A549 (cell line): Measurements from ENCODE around the gene RAET1L. TPM values are rescaled to one million over a fixed set of nuclear protein-coding genes. Genes with fewer than 3 reads are reported as not detected.

ENCODE experiments used
- ATAC-seq, 2 experiments: fragments of 200-7000 bp in 1 of 2; fragments of >200 bp in 1 of 2; cut with Nextera tagmentation in 1 of 2; cut with Tn5 transposase in 1 of 2; 3 replicates each; pipeline versions ENCODE4 v1.8.0 to v1.9.1; 2018 to 2020; ENCODE audit warnings: mild to moderate bottlenecking in 1 of 2, moderate library complexity in 1 of 2
- CTCF ChIA-PET: fragments of 300-600 bp; sonication (Branson Sonifier 250); formaldehyde crosslinking; extraction: SDS; loops from one replicate; lab custom pipeline; 2021; ENCODE audit warnings: antibody characterized with exemption, inconsistent platforms; lab: Yijun Ruan, JAX
- POLR2A ChIA-PET: fragments of 350-600 bp; formaldehyde crosslinking; extraction: SDS; loops from one replicate; lab custom pipeline; 2021; ENCODE audit warnings: antibody characterized with exemption, inconsistent platforms; lab: Yijun Ruan, JAX
- DNase-seq, 2 experiments: peaks; one replicate each; pipeline versions ENCODE4 v3.0.0 to v3.0.0-alpha.2; 2011 to 2016; ENCODE audit warnings: low read depth in 1 of 2, low spot score in 1 of 2
- FAIRE-seq: peaks from 2 replicates; lab custom pipeline; 2011; peaks lifted over from hg19 to GRCh38; lab: Jason Lieb, UNC
- H3K27ac ChIP-seq, 2 experiments: fragments of >200 bp; sonication (Bioruptor Twin); formaldehyde crosslinking; 3 replicates each; pipeline ENCODE4 v1.5.1; 2016 to 2017
- H3K4me1 ChIP-seq: fragments of >200 bp; sonication (Bioruptor Twin); formaldehyde crosslinking; 3 replicates; pipeline ENCODE4 v1.6.1; 2016
- H3K4me2 ChIP-seq: fragments of >200 bp; sonication (Bioruptor Twin); formaldehyde crosslinking; 3 replicates; pipeline ENCODE4 v1.6.1; 2016
- H3K4me3 ChIP-seq: fragments of >200 bp; sonication (Bioruptor Twin); formaldehyde crosslinking; 3 replicates; pipeline ENCODE4 v1.5.1; 2016
- H3K9me3 ChIP-seq: fragments of >200 bp; sonication (Bioruptor Twin); formaldehyde crosslinking; 3 replicates; pipeline ENCODE4 v1.6.1; 2016
- BHLHE40 ChIP-seq: IDR thresholded peaks from 2 replicates; pipeline ENCODE4 v1.6.1; 2012; ENCODE audit warnings: low read depth, low read length, inconsistent platforms
- CBX8 ChIP-seq: fragments of 200-600 bp; sonication (generic); IDR thresholded peaks from 2 replicates; pipeline ENCODE4 v1.6.1; 2016
- CHD2 ChIP-seq: fragments of 150-350 bp; IDR thresholded peaks from 2 replicates; pipeline ENCODE4 v1.6.1; 2014; ENCODE audit warnings: low read length; ENCODE audit not compliant: partially characterized antibody
- CHD4 ChIP-seq: fragments of 200-600 bp; sonication (generic); IDR thresholded peaks from 2 replicates; pipeline ENCODE4 v1.6.1; 2016; ENCODE audit warnings: antibody characterized with exemption, mild to moderate bottlenecking, borderline replicate concordance
- EHF ChIP-seq: fragments of 250-450 bp; sonication (Bioruptor Pico); IDR thresholded peaks from 2 replicates; pipeline ENCODE4 v1.5.0; 2020; ENCODE audit warnings: mild to moderate bottlenecking
- EHMT2 ChIP-seq: fragments of 200-600 bp; sonication (generic); IDR thresholded peaks from 2 replicates; pipeline ENCODE4 v1.6.1; 2016; ENCODE audit warnings: antibody characterized with exemption, low read depth, mild to moderate bottlenecking, moderate library complexity
- EP300 ChIP-seq, 2 experiments: fragments of >200 bp; sonication (Bioruptor Twin); formaldehyde crosslinking; IDR thresholded peaks; 2 replicates in 1 of 2; 3 replicates in 1 of 2; pipeline ENCODE4 v1.6.1; 2016 to 2017
- FOSB ChIP-seq: fragments of 250-450 bp; sonication (Bioruptor Pico); IDR thresholded peaks from 2 replicates; pipeline ENCODE4 v1.5.0; 2020; ENCODE audit warnings: mild to moderate bottlenecking, moderate library complexity
- FOSL2 ChIP-seq, 2 experiments: fragments of 450-650 bp in 1 of 2; fragments of >200 bp in 1 of 2; sonication (Bioruptor Twin) in 1 of 2; formaldehyde crosslinking; IDR thresholded peaks; 2 replicates each; pipeline versions ENCODE4 v1.5.0 to v1.6.1; 2016 to 2020; ENCODE audit warnings: mild to moderate bottlenecking in 1 of 2, moderate library complexity in 1 of 2
- HEYL ChIP-seq: fragments of 250-450 bp; sonication (Bioruptor Pico); IDR thresholded peaks from 2 replicates; pipeline ENCODE4 v1.8.0; 2021; ENCODE audit warnings: mild to moderate bottlenecking, moderate library complexity
- HOXB5 ChIP-seq: fragments of 250-450 bp; sonication (Bioruptor Pico); IDR thresholded peaks from 2 replicates; pipeline ENCODE4 v1.5.0; 2020; ENCODE audit warnings: mild to moderate bottlenecking, moderate library complexity
- JUN ChIP-seq, 2 experiments: fragments of >200 bp; sonication (Bioruptor Twin); formaldehyde crosslinking; IDR thresholded peaks; 2 replicates in 1 of 2; 3 replicates in 1 of 2; pipeline ENCODE4 v1.6.1; 2016 to 2017
- KDM5A ChIP-seq: fragments of 200-600 bp; sonication (generic); IDR thresholded peaks from 2 replicates; pipeline ENCODE4 v1.6.1; 2016; ENCODE audit warnings: antibody characterized with exemption, mild to moderate bottlenecking
- MAFK ChIP-seq: fragments of 450-650 bp; IDR thresholded peaks from 2 replicates; pipeline ENCODE4 v1.6.1; 2014; ENCODE audit not compliant: partially characterized antibody
- MAZ ChIP-seq: fragments of 150-350 bp; IDR thresholded peaks from 2 replicates; pipeline ENCODE4 v1.6.1; 2014; ENCODE audit warnings: antibody characterized with exemption, low read depth, low read length, borderline replicate concordance
- MYC ChIP-seq: IDR thresholded peaks from 2 replicates; pipeline ENCODE4 v1.6.1; 2012; ENCODE audit warnings: mild to moderate bottlenecking, inconsistent platforms, low read length, improper control_type of control experiment, borderline replicate concordance
- NPAS2 ChIP-seq: fragments of 250-450 bp; sonication (Bioruptor Pico); IDR thresholded peaks from 2 replicates; pipeline ENCODE4 v1.8.0; 2022; ENCODE audit warnings: mild to moderate bottlenecking, moderate library complexity, borderline replicate concordance
- PHF8 ChIP-seq: fragments of 200-600 bp; sonication (generic); IDR thresholded peaks from 2 replicates; pipeline ENCODE4 v1.6.1; 2016; ENCODE audit warnings: low read depth, mild to moderate bottlenecking, antibody characterized with exemption, moderate library complexity, borderline replicate concordance
- POLR2A ChIP-seq: IDR thresholded peaks from 2 replicates; pipeline ENCODE4 v1.6.1; 2012; ENCODE audit warnings: mild to moderate bottlenecking, low read length
- RCOR1 ChIP-seq: fragments of 150-350 bp; IDR thresholded peaks from 2 replicates; pipeline ENCODE4 v1.6.1; 2014; ENCODE audit warnings: antibody characterized with exemption, low read length, low read depth
- RFX5 ChIP-seq: fragments of 450-650 bp; IDR thresholded peaks from 2 replicates; pipeline ENCODE4 v1.7.1; 2014; ENCODE audit warnings: antibody characterized with exemption, mild to moderate bottlenecking, moderate library complexity
- RNF2 ChIP-seq: fragments of 200-600 bp; sonication (generic); IDR thresholded peaks from 2 replicates; pipeline ENCODE4 v1.6.1; 2016; ENCODE audit warnings: low read depth, mild to moderate bottlenecking, antibody characterized with exemption, moderate library complexity, borderline replicate concordance
- SMC3 ChIP-seq: fragments of >200 bp; sonication (Bioruptor Twin); formaldehyde crosslinking; IDR thresholded peaks from 3 replicates; pipeline ENCODE4 v1.6.1; 2018; ENCODE audit warnings: inconsistent platforms
- ZFP36 ChIP-seq: fragments of 450-650 bp; IDR thresholded peaks from 2 replicates; pipeline ENCODE4 v1.6.1; 2014; ENCODE audit warnings: borderline replicate concordance; ENCODE audit not compliant: partially characterized antibody
- ZNF302 ChIP-seq: fragments of 250-450 bp; sonication (Bioruptor Pico); IDR thresholded peaks from 2 replicates; pipeline ENCODE4 v1.9.0; 2021; ENCODE audit warnings: inconsistent platforms, mild to moderate bottlenecking, moderate library complexity
- WGBS: methylation state at CpG from one replicate; pipeline ENCODE4 v1.1.6; 2017; ENCODE audit errors: missing lambda C conversion rate; 5-methylcytosine and 5-hydroxymethylcytosine counted together
- polyA plus RNA-seq, 4 experiments: library from polyadenylated mRNA; depleted of rRNA in 3 of 4; stranded (reverse); fragments of >200 nt; fragmentation: RNase III in 1 of 4; extraction: RNeasy Plus Mini Kit Qiagen cat#74134 plus additional on column Dnase treatment in 1 of 4; gene quantifications; 2 replicates in 3 of 4; 3 replicates in 1 of 4; pipeline ENCODE4 v1.2.3, GENCODE V29; 2011 to 2017
- TF ChIP-seq, protein P1 (sequence below): fragments of >200 bp; sonication (Bioruptor Twin); formaldehyde crosslinking; IDR thresholded peaks from 2 replicates; pipeline ENCODE4 v1.6.1; 2016
- TF ChIP-seq, protein P2 (sequence below): fragments of 250-450 bp; sonication (Bioruptor Pico); IDR thresholded peaks from 2 replicates; pipeline ENCODE4 v1.5.0; 2020; ENCODE audit warnings: low read depth, mild to moderate bottlenecking, moderate library complexity
- TF ChIP-seq, protein P3 (sequence below): fragments of 450-650 bp; IDR thresholded peaks from 2 replicates; pipeline ENCODE4 v1.6.1; 2014; ENCODE audit warnings: antibody characterized with exemption
- TF ChIP-seq, protein P4 (sequence below): IDR thresholded peaks from 2 replicates; pipeline ENCODE4 v1.6.1; 2012; ENCODE audit warnings: low read depth, borderline replicate concordance
- TF ChIP-seq, protein P5 (sequence below): fragments of 250-450 bp; sonication (Bioruptor Pico); IDR thresholded peaks from 2 replicates; pipeline ENCODE4 v1.5.0; 2021; ENCODE audit warnings: mild to moderate bottlenecking, moderate library complexity, borderline replicate concordance

The RAET1L gene
- polyA plus RNA-seq, 2 of the 4 experiments (the other 2 are of a cell fraction): 0.22 TPM; not detected in 1

DNA sequence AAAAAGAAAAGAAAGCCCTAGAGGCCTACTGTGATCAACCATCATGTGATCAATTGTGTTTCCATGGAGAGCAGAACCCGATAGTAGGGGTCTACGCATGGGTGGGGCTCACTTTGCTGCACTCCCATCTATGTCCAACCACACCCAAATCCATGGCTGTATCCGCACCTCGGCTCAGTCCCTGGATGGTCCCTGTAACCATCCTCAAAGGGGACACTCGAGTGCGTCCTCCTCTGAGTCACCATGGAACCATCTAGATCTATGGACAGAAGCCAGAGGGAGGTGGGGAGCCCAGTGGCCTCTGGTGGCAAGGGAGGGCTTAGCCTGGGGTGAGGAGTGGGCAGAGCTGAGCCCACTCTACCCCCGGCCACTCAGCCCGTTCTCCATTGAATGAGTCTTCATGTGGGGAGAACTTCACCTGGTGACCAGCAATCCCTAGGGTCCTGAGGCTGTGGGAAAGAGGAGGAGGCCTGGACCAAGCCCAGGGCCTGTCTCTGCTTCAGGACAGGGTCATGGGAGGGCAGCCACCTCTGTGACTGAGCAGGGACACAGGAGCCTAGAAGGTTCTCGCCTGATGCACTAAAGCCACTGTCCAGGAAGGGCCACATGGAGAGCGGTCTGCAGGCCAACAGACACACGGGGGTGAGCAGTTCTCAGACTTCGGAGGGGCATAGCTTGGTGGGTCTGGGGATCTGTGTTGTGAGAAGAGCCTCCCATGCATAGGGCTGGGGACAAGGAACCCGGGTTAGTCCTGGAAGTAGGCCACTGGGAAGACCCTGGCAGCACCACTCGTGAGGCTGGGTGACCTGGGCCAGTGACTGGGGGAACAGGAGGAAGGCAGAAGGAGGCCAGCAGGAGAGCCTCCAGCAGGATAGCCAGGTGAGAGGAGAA, 19.3 kb downstream of the RAET1L start:
- CTCF ChIA-PET: interaction anchor here (1.0 to 4.8 kb wide), 4 partner anchors 11 to 411 kb away, joined by 3 to 24 read pairs (median 4); no protein-coding TSS in a partner anchor
- Histone ChIP-seq H3K27ac (peak overlapping the region; percentile 77 to 94), H3K4me1 (peaks cover 11% of the 10 kb centered on the region; the same call in 2 of the 3 replicates), H3K9me3 (no peaks in the 10 kb centered on the region), H3K4me3 (peak overlapping the region; percentile 80), H3K4me2 (peak overlapping the region; percentile 81)
- TF ChIP-seq RCOR1: no peak
- FAIRE-seq (no peak), DNase-seq (no peak), ATAC-seq (no peak)
- POLR2A ChIA-PET: no interaction called here
- 73% methylated on average over 12 of the region's 14 CpGs for WGBS

DNA sequence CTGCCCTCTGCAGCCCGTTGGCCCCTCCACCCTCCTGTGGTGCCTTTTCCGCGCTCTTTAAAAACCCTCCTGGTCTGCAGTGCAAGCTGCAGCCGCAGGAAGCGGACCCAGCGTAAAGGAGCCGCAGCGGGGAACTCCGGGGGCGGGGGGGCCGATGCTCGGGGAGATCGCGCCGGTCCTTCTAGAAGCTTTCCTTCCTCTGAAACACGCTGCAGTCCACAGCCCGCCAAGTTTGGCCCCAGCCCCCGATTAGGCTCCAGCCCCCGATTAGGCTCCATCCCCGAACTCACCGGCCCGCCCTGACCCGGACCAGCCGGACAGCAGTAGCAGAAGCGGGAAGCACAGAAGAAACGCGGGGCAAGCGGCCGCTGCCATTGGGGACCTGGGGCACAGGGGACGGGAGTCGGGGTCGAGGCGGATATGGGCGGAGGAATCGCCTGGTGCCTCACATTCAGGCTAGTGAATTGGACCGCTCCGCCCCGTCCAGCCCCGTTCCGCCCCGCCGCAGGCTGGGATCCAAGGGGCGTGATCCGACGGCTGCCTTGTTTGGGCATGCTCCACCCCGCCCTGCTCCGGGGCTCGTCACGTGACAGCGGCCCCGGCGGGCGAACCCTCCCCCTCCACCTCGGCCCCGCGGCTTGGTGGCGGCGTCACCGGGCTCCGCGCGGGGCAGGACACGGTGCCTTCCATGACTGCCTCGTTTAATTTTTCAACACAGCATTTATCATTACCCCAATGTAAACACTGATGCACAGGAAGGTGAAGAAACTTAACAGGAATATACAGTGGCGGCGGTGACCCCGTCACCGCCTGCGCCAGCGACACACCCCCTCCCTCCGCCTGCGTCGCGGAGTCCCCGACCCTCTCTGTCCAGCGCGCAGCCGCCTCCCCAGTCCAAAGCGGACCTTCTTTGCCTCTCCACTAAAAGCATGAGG, 20.3 kb downstream of the RAET1L start:
- Histone ChIP-seq H3K4me2 (peak overlapping the region; percentile 81), H3K27ac (peak overlapping the region; percentile 77 to 94), H3K9me3 (no peaks in the 10 kb centered on the region), H3K4me1 (peaks cover 11% of the 10 kb centered on the region; the same call in 2 of the 3 replicates), H3K4me3 (peak overlapping the region; percentile 80)
- POLR2A ChIA-PET: interaction anchor here (0.6 to 1.0 kb wide), 2 partner anchors 41 to 64 kb away, joined by 3 to 4 read pairs; partner anchors contain the start of genes ULBP1 and ULBP3
- peak; percentile 87 to 90 for DNase-seq
- CTCF ChIA-PET: interaction anchor here (4.8 kb wide), 1 partner anchor 12 kb away, joined by 24 read pairs; no protein-coding TSS in a partner anchor
- FAIRE-seq: no peak
- peak; percentile 90 to 96 for ATAC-seq
- WGBS: 1% methylated on average over 27 of the region's 79 CpGs
- TF ChIP-seq, protein P1, sequence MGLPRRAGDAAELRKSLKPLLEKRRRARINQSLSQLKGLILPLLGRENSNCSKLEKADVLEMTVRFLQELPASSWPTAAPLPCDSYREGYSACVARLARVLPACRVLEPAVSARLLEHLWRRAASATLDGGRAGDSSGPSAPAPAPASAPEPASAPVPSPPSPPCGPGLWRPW: no peak
- TF ChIP-seq SMC3: no peak
- TF ChIP-seq EP300 (IDR thresholded peaks at IDR 0.05): no peak
- TF ChIP-seq, protein P2, sequence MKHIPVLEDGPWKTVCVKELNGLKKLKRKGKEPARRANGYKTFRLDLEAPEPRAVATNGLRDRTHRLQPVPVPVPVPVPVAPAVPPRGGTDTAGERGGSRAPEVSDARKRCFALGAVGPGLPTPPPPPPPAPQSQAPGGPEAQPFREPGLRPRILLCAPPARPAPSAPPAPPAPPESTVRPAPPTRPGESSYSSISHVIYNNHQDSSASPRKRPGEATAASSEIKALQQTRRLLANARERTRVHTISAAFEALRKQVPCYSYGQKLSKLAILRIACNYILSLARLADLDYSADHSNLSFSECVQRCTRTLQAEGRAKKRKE (CRISPR knock-in tag): no peak
- no peak for TF ChIP-seq CBX8
- no peak for TF ChIP-seq EHF (CRISPR knock-in tag)
- TF ChIP-seq MAFK: no peak
- TF ChIP-seq MYC: no peak
- TF ChIP-seq BHLHE40: no peak
- no peak for TF ChIP-seq CHD4
- no peak for TF ChIP-seq FOSB (CRISPR knock-in tag)
- TF ChIP-seq, protein P3, sequence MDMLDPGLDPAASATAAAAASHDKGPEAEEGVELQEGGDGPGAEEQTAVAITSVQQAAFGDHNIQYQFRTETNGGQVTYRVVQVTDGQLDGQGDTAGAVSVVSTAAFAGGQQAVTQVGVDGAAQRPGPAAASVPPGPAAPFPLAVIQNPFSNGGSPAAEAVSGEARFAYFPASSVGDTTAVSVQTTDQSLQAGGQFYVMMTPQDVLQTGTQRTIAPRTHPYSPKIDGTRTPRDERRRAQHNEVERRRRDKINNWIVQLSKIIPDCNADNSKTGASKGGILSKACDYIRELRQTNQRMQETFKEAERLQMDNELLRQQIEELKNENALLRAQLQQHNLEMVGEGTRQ: peak; percentile 94
- no peak for TF ChIP-seq NPAS2 (CRISPR knock-in tag)
- peak; percentile 41 for TF ChIP-seq ZFP36
- no peak for TF ChIP-seq ZNF302
- TF ChIP-seq POLR2A: peak; percentile 49
- TF ChIP-seq EHMT2: no peak
- TF ChIP-seq, protein P4, sequence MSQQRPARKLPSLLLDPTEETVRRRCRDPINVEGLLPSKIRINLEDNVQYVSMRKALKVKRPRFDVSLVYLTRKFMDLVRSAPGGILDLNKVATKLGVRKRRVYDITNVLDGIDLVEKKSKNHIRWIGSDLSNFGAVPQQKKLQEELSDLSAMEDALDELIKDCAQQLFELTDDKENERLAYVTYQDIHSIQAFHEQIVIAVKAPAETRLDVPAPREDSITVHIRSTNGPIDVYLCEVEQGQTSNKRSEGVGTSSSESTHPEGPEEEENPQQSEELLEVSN: peak; percentile 49; the same call in 1 of the 2 replicates
- no peak for TF ChIP-seq HEYL (CRISPR knock-in tag)
- TF ChIP-seq, protein P5, sequence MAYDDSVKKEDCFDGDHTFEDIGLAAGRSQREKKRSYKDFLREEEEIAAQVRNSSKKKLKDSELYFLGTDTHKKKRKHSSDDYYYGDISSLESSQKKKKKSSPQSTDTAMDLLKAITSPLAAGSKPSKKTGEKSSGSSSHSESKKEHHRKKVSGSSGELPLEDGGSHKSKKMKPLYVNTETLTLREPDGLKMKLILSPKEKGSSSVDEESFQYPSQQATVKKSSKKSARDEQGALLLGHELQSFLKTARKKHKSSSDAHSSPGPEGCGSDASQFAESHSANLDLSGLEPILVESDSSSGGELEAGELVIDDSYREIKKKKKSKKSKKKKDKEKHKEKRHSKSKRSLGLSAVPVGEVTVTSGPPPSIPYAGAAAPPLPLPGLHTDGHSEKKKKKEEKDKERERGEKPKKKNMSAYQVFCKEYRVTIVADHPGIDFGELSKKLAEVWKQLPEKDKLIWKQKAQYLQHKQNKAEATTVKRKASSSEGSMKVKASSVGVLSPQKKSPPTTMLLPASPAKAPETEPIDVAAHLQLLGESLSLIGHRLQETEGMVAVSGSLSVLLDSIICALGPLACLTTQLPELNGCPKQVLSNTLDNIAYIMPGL: no peak
- TF ChIP-seq FOSL2 (IDR thresholded peaks at IDR 0.05): no peak
- no peak for TF ChIP-seq FOSL2 (CRISPR knock-in tag; IDR thresholded peaks at IDR 0.05)
- TF ChIP-seq RFX5: no peak
- no peak for TF ChIP-seq CHD2
- 0 out of 2 replicates have a peak, but pooled peaks have one; percentile 31 for TF ChIP-seq PHF8
- TF ChIP-seq RNF2: no peak
- TF ChIP-seq JUN (IDR thresholded peaks at IDR 0.05): peak in 1 of 2 experiments; percentile 33; a peak in 1 of 5 replicates
- no peak for TF ChIP-seq MAZ
- TF ChIP-seq KDM5A: no peak
- no peak for TF ChIP-seq HOXB5 (CRISPR knock-in tag)
